Gastroesophageal sphincter (tissue), 2 donors: ENCODE measurements around the gene NIM1K.

ENCODE experiments used
- EP300 ChIP-seq: sonication (generic); formaldehyde crosslinking; IDR thresholded peaks from one replicate; pipeline ENCODE4 v1.6.1; 2017; ENCODE audit warnings: antibody characterized with exemption, mild to moderate bottlenecking
- POLR2A ChIP-seq, 2 donors: fragments of 450-650 bp; IDR thresholded peaks; one replicate each; pipeline ENCODE4 v1.6.1; 2017; ENCODE audit warnings: antibody characterized with exemption in 2 of 2, mild to moderate bottlenecking in 2 of 2, moderate library complexity in 1 of 2
- POLR2AphosphoS5 ChIP-seq: sonication (generic); formaldehyde crosslinking; IDR thresholded peaks from one replicate; pipeline ENCODE4 v1.6.1; 2017; ENCODE audit warnings: antibody characterized with exemption

GRCh38 chr5:43315682-43316081, 123.7 kb downstream of the NIM1K start:
- TF ChIP-seq EP300 (no peak), POLR2AphosphoS5 (no peak), POLR2A (IDR thresholded peaks at IDR 0.05) (no peak)
